GM23338 (cell line): Measurements from ENCODE around the gene PRDM1. TPM values are rescaled to one million over a fixed set of nuclear protein-coding genes. Genes with fewer than 3 reads are reported as not detected.

Source experiments
- ATAC-seq: fragments of 200-7000 bp; cut with Tn5 transposase; 3 replicates; pipeline ENCODE4 v1.9.1; 2020
- DNase-seq: peaks from one replicate; pipeline ENCODE4 v3.0.0-alpha.2; 2015; ENCODE audit warnings: low spot score
- H2AFZ ChIP-seq: fragments of 200-600 bp; sonication (generic); 2 replicates; pipeline ENCODE4 v1.8.0; 2016; ENCODE audit warnings: antibody characterized with exemption, mild to moderate bottlenecking, moderate library complexity
- H3F3A ChIP-seq: fragments of 200-600 bp; sonication (generic); replicated peaks from 2 replicates; pipeline ENCODE4 v1.8.0; 2017; ENCODE audit warnings: antibody characterized with exemption, mixed run types, low read depth
- H3K27ac ChIP-seq: fragments of 200-600 bp; sonication (generic); 2 replicates; pipeline ENCODE4 v1.6.1; 2016; ENCODE audit warnings: low read depth
- H3K27me3 ChIP-seq: fragments of 200-600 bp; sonication (generic); 2 replicates; pipeline ENCODE4 v1.8.0; 2016; ENCODE audit warnings: mild to moderate bottlenecking, mixed run types, moderate library complexity; ENCODE audit not compliant: insufficient read depth
- H3K36me3 ChIP-seq: fragments of 200-600 bp; sonication (generic); 2 replicates; pipeline ENCODE4 v1.8.0; 2016; ENCODE audit warnings: mild to moderate bottlenecking; ENCODE audit not compliant: insufficient read depth
- H3K4me1 ChIP-seq: fragments of 200-600 bp; sonication (generic); 2 replicates; pipeline ENCODE4 v1.8.0; 2016; ENCODE audit warnings: mild to moderate bottlenecking, moderate library complexity; ENCODE audit not compliant: insufficient read depth
- H3K4me2 ChIP-seq: fragments of 200-600 bp; sonication (generic); 2 replicates; pipeline ENCODE4 v1.7.1; 2017; ENCODE audit warnings: mixed run types
- H3K4me3 ChIP-seq: fragments of 200-600 bp; sonication (generic); 2 replicates; pipeline ENCODE4 v1.6.1; 2016; ENCODE audit warnings: mixed run types
- H3K79me2 ChIP-seq: fragments of 200-600 bp; sonication (generic); replicated peaks from 2 replicates; pipeline ENCODE4 v1.8.0; 2017; ENCODE audit warnings: mild to moderate bottlenecking; ENCODE audit not compliant: insufficient read depth
- H3K9me2 ChIP-seq: fragments of 200-600 bp; sonication (generic); 2 replicates; pipeline ENCODE4 v1.8.0; 2017; ENCODE audit not compliant: insufficient read depth
- H4K20me1 ChIP-seq: fragments of 200-600 bp; sonication (generic); replicated peaks from 2 replicates; pipeline ENCODE4 v1.8.0; 2017; ENCODE audit warnings: mild to moderate bottlenecking; ENCODE audit not compliant: insufficient read depth
- H3K27ac Mint-ChIP-seq: 2 replicates; pipeline ENCODE4 v1.8.0; 2020; ENCODE audit warnings: inconsistent platforms, mild to moderate bottlenecking, moderate library complexity, mixed read lengths
- H3K27me3 Mint-ChIP-seq: 3 replicates; pipeline ENCODE4 v1.8.0; 2022; ENCODE audit warnings: low read depth, mild to moderate bottlenecking, moderate library complexity, mixed read lengths, inconsistent platforms; ENCODE audit not compliant: insufficient read depth, poor library complexity
- H3K36me3 Mint-ChIP-seq: 3 replicates; pipeline ENCODE4 v1.8.0; 2021; ENCODE audit warnings: low read depth, mild to moderate bottlenecking, inconsistent platforms, moderate library complexity, mixed read lengths
- H3K4me1 Mint-ChIP-seq: 3 replicates; pipeline ENCODE4 v1.8.0; 2020; ENCODE audit warnings: mild to moderate bottlenecking, inconsistent platforms, mixed read lengths
- H3K4me3 Mint-ChIP-seq: 3 replicates; pipeline ENCODE4 v1.8.0; 2021; ENCODE audit warnings: moderate library complexity, mild to moderate bottlenecking, inconsistent platforms, mixed read lengths
- H3K9me3 Mint-ChIP-seq: 3 replicates; pipeline ENCODE4 v1.8.0; 2020; ENCODE audit warnings: moderate library complexity, mild to moderate bottlenecking, inconsistent platforms, mixed read lengths
- EZH2 ChIP-seq: fragments of 200-600 bp; sonication (generic); IDR thresholded peaks from one replicate; pipeline ENCODE4 v1.8.0; 2017; ENCODE audit warnings: antibody characterized with exemption, mild to moderate bottlenecking, low read depth; ENCODE audit not compliant: unreplicated experiment
- STAT1 ChIP-seq: IDR thresholded peaks from one replicate; pipeline ENCODE4 v1.6.1; 2016; ENCODE audit warnings: antibody characterized with exemption; ENCODE audit not compliant: unreplicated experiment
- ZNF462 ChIP-seq: fragments of 250-450 bp; sonication (Bioruptor Pico); IDR thresholded peaks from 2 replicates; pipeline ENCODE4 v1.5.0; 2020; ENCODE audit warnings: mild to moderate bottlenecking, moderate library complexity
- polyA plus RNA-seq: library from polyadenylated mRNA; unstranded; fragments of >200 nt; fragmentation: Nextera tagmentation; extraction: Ambion mirVana; gene quantifications from 2 replicates; pipeline ENCODE4 v1.2.1, GENCODE V29; 2016
- total RNA-seq: library from RNA; depleted of rRNA; stranded (reverse); fragments of >200 nt; shearing (Covaris generic); gene quantifications from 2 replicates; pipeline ENCODE4 v1.2.3, GENCODE V29; 2014

Gene PRDM1
- total and polyA plus RNA-seq, 2 experiments from 2014 or later, result 0.65 to 0.73 TPM

- no peak for TF ChIP-seq ZNF462 (CRISPR knock-in tag)
Observed at GRCh38 chr6:106141441-106142237, 55.5 kb downstream of the PRDM1 start (continued).

GRCh38 chr6:106142876-106143431 is 56.8 kb downstream of the PRDM1 start:
- no peaks in the 10 kb centered on the region for H4K20me1 ChIP-seq
- no peaks in the 10 kb centered on the region for H3K27me3 ChIP-seq
- DNase-seq (no peak), ATAC-seq (no peak)
- no peak overlapping the region for H3K27ac Mint-ChIP-seq
- no peak overlapping the region for H3K4me3 ChIP-seq
- no peaks in the 10 kb centered on the region for H3K9me3 Mint-ChIP-seq
- H3K79me2 ChIP-seq, result no peaks in the 10 kb centered on the region
- no peak overlapping the region for H3K27ac ChIP-seq
- peaks cover 9% of the 10 kb centered on the region; the same call in 1 of the 2 replicates for H3K4me1 ChIP-seq
- no peaks in the 10 kb centered on the region for H3K9me2 ChIP-seq
- H3K4me2 ChIP-seq, result no peak overlapping the region
- no peak overlapping the region for H3K4me3 Mint-ChIP-seq
- peaks cover 30% of the 10 kb centered on the region for H3K4me1 Mint-ChIP-seq
- no peaks in the 10 kb centered on the region for H3K36me3 Mint-ChIP-seq
- H3F3A ChIP-seq, result no peaks in the 10 kb centered on the region
- H2AFZ ChIP-seq, result no peak overlapping the region
- no peaks in the 10 kb centered on the region for H3K36me3 ChIP-seq
- H3K27me3 Mint-ChIP-seq, result peaks cover 2% of the 10 kb centered on the region
- TF ChIP-seq EZH2, result no peak
- no peak for TF ChIP-seq STAT1
